HL-60/S4 treated with phorbol 12-myristate 13-acetate at 8.2 ng/mL for 4 days and 3 days (cell line): ENCODE results near the gene ACVR1.
"Not testable (repeated sequence)": the region's sequence is repeated elsewhere in the genome, so short reads cannot be mapped to it uniquely, and the experiment has no call there.

ENCODE experiments used
- in situ Hi-C: fragments of 300-500 bp; cut with MboI; formaldehyde crosslinking; loops from 2 replicates; pipeline ENCODE4 v1.15.0; 2022; ENCODE audit warnings: low sequenced_read_pairs

Gene ACVR1

GRCh38 chr2:157894694-157895435, 18.7 kb upstream of the ACVR1 start:
- in situ Hi-C loops: no loop called here

GRCh38 chr2:157893611-157894010, 17.5 kb upstream of the ACVR1 start:
- in situ Hi-C loops: no loop called here

GRCh38 chr2:157891643-157892041, 15.5 kb upstream of the ACVR1 start:
- in situ Hi-C loops: no loop called here

- in situ Hi-C loops: no loop called here
Observed at GRCh38 chr2:157890969-157891642, 15.0 kb upstream of the ACVR1 start.

- in situ Hi-C loops: no loop called here
Observed at GRCh38 chr2:157887946-157888345, 11.8 kb upstream of the ACVR1 start.

GRCh38 chr2:157884533-157884932, 8.4 kb upstream of the ACVR1 start:
- in situ Hi-C loops: not testable (repeated sequence)

GRCh38 chr2:157880927-157881326, 4.8 kb upstream of the ACVR1 start:
- in situ Hi-C loops: no loop called here

- in situ Hi-C loops: no loop called here
Observed at GRCh38 chr2:157877761-157878400, 1.8 kb upstream of the ACVR1 start.

GRCh38 chr2:157876786-157877138, 632 bp upstream of the ACVR1 start:
- in situ Hi-C loops: no loop called here

- in situ Hi-C loops: no loop called here
Observed at GRCh38 chr2:157875641-157876065, 477 bp downstream of the ACVR1 start.

GRCh38 chr2:157874997-157875640, 1.0 kb downstream of the ACVR1 start:
- in situ Hi-C loops: no loop called here

- in situ Hi-C loops: no loop called here
Observed at GRCh38 chr2:157874348-157874747, 1.8 kb downstream of the ACVR1 start.

GRCh38 chr2:157872791-157873190, 3.3 kb downstream of the ACVR1 start:
- in situ Hi-C loops: no loop called here

GRCh38 chr2:157871415-157871814, 4.7 kb downstream of the ACVR1 start:
- in situ Hi-C loops: no loop called here

- in situ Hi-C loops: no loop called here
Observed at GRCh38 chr2:157868993-157869392, 7.1 kb downstream of the ACVR1 start.

- in situ Hi-C loops: no loop called here
Observed at GRCh38 chr2:157867703-157868102, 8.4 kb downstream of the ACVR1 start.

GRCh38 chr2:157866666-157867642, 9.2 kb downstream of the ACVR1 start:
- in situ Hi-C loops: no loop called here

GRCh38 chr2:157866202-157866601, 9.9 kb downstream of the ACVR1 start:
- in situ Hi-C loops: no loop called here

- in situ Hi-C loops: no loop called here
Observed at GRCh38 chr2:157864857-157865430, 11.2 kb downstream of the ACVR1 start.

- in situ Hi-C loops: no loop called here
Observed at GRCh38 chr2:157858846-157859245, 17.3 kb downstream of the ACVR1 start.
